A673 (cell line): ENCODE data around the gene C8B. TPM values are rescaled to one million over a fixed set of nuclear protein-coding genes. Genes with fewer than 3 reads are reported as not detected.

Experiments used
- BruUV-seq: library from RNA; stranded (reverse); fragments of 400-500 nt; replicated peaks from 2 replicates; lab custom pipeline; 2021; lab: Mats Ljungman, UMichigan
- CTCF ChIA-PET: fragments of 300-600 bp; sonication (Branson Sonifier 250); formaldehyde crosslinking; loops from one replicate; lab custom pipeline; 2022; ENCODE audit warnings: antibody characterized with exemption; lab: Charles Lee
- POLR2A ChIA-PET: fragments of 300-600 bp; sonication (Branson Sonifier 250); formaldehyde crosslinking; loops from one replicate; lab custom pipeline; 2022; ENCODE audit warnings: antibody characterized with exemption; ENCODE audit not compliant: low non-redundant PET; lab: Charles Lee
- DNase-seq: peaks from one replicate; pipeline ENCODE4 v3.0.0-alpha.2; 2015; ENCODE audit warnings: low spot score
- H3K27ac ChIP-seq: fragments of 200-600 bp; sonication (generic); 2 replicates; pipeline ENCODE4 v1.5.1; 2016; ENCODE audit warnings: mixed run types, low read depth, mild to moderate bottlenecking, mixed read lengths, antibody characterized with exemption, low read length; ENCODE audit not compliant: poor library complexity, severe bottlenecking
- H3K27me3 ChIP-seq: fragments of 200-600 bp; sonication (generic); replicated peaks from 2 replicates; pipeline ENCODE4 v1.6.1; 2017; ENCODE audit warnings: mixed run types, low read depth, mild to moderate bottlenecking, mixed read lengths, antibody characterized with exemption, low read length; ENCODE audit not compliant: insufficient read depth, poor library complexity
- H3K36me3 ChIP-seq: fragments of 200-600 bp; sonication (generic); 2 replicates; pipeline ENCODE4 v1.6.1; 2016; ENCODE audit warnings: mixed run types, mild to moderate bottlenecking, mixed read lengths, antibody characterized with exemption, low read length; ENCODE audit not compliant: insufficient read depth, poor library complexity, severe bottlenecking
- H3K4me1 ChIP-seq: fragments of 200-600 bp; sonication (generic); 2 replicates; pipeline ENCODE4 v1.6.1; 2017; ENCODE audit warnings: mixed run types, mild to moderate bottlenecking, mixed read lengths, antibody characterized with exemption, low read length; ENCODE audit not compliant: insufficient read depth, poor library complexity, severe bottlenecking
- H3K4me3 ChIP-seq: fragments of 200-600 bp; sonication (generic); 2 replicates; pipeline ENCODE4 v1.5.1; 2016; ENCODE audit warnings: low read depth, mixed run types, mild to moderate bottlenecking, mixed read lengths, low read length; ENCODE audit not compliant: poor library complexity, severe bottlenecking
- H3K9me3 ChIP-seq: fragments of 200-600 bp; sonication (generic); 2 replicates; pipeline ENCODE4 v1.6.1; 2016; ENCODE audit warnings: mixed run types, low read depth, mild to moderate bottlenecking, mixed read lengths, antibody characterized with exemption, low read length; ENCODE audit not compliant: poor library complexity, severe bottlenecking
- CTCF ChIP-seq: fragments of 300-800, 200-600 bp; sonication (generic); conservative IDR thresholded peaks from 2 replicates; pipeline ENCODE4 v1.5.1; 2017; ENCODE audit warnings: low read depth, mild to moderate bottlenecking, antibody characterized with exemption, low read length, moderate library complexity, mixed read lengths
- EZH2 ChIP-seq: fragments of 200-600 bp; sonication (generic); IDR thresholded peaks from 2 replicates; pipeline ENCODE4 v1.6.1; 2017; ENCODE audit warnings: borderline replicate concordance, low read depth, mild to moderate bottlenecking, mixed read lengths, antibody characterized with exemption, low read length; ENCODE audit not compliant: poor library complexity, severe bottlenecking
- intact Hi-C: fragments of 100-400 bp; cut with micrococcal nuclease; formaldehyde crosslinking; loops from one replicate; pipeline ENCODE4 v1.10.0; 2022; ENCODE audit not compliant: unreplicated experiment
- total RNA-seq: library from RNA; stranded (reverse); gene quantifications from 2 replicates; pipeline ENCODE4 v1.2.3, GENCODE V29; 2021

Gene C8B
- total RNA-seq, 1 experiment from 2014 or later: 0.39 TPM

GRCh38 chr1:56964349-56965017, 1.3 kb downstream of the C8B start:
- DNase-seq: no peak
- peaks cover 5% of the 10 kb centered on the region for H3K4me1 ChIP-seq
- ChIA-PET POLR2A (no interaction called here), CTCF (no interaction called here)
- H3K27ac ChIP-seq: no peak overlapping the region
- no peaks in the 10 kb centered on the region for H3K36me3 ChIP-seq
- no peaks in the 10 kb centered on the region for H3K9me3 ChIP-seq
- TF ChIP-seq CTCF (no peak), EZH2 (no peak)
- no peaks in the 10 kb centered on the region for H3K27me3 ChIP-seq
- intact Hi-C loops: no loop called here
- no peak overlapping the region for H3K4me3 ChIP-seq
- no TSS peak for BruUV-seq

DNA sequence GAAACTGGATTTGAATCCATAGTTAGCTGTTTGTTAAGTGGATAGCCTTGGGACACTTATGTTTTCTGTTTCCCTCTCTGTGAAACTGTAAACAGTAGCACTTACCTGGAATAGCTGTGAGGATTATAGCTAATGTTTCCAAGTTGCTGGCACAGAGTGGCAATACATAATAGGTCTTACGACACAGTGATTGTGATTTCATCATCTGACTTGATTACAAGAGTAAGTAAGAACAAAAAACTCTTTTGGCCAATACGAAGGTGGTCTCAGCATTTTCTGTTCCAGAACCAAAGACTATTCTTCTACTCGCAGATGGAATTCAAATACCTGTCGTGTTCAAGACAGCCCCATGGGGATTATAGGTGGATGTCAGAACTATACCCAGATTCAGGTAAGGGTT, 2.1 kb downstream of the C8B start:
- H3K9me3 ChIP-seq: no peaks in the 10 kb centered on the region
- H3K27me3 ChIP-seq: no peaks in the 10 kb centered on the region
- H3K4me1 ChIP-seq: peaks cover 5% of the 10 kb centered on the region
- no peak overlapping the region for H3K27ac ChIP-seq
- intact Hi-C loops: no loop called here
- TF ChIP-seq CTCF (no peak), EZH2 (no peak)
- ChIA-PET POLR2A (no interaction called here), CTCF (no interaction called here)
- no TSS peak for BruUV-seq
- H3K4me3 ChIP-seq: no peak overlapping the region
- H3K36me3 ChIP-seq: no peaks in the 10 kb centered on the region
- DNase-seq: no peak

DNA sequence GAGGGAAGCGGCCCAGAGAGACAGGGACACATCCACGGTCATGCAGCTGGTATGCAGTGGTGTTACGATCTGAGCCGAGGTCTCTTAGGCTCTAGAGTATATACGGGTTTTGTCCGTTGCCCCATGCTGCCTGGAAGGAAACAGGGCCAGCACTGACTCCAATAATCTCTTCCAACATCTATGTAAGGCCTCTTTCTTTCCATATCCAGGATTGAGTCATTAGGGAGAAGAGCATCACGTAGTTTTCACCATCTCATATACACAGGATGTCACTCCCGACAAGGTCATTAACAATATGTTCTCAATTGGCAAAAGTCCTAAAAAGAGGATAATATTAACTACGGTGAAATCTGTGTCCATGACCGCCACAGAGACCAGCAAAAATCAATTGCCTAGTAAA, 4.4 kb downstream of the C8B start:
- BruUV-seq: no TSS peak
- Histone ChIP-seq H3K27me3 (no peaks in the 10 kb centered on the region), H3K27ac (no peak overlapping the region), H3K4me1 (peaks cover 5% of the 10 kb centered on the region), H3K4me3 (no peak overlapping the region), H3K9me3 (no peaks in the 10 kb centered on the region), H3K36me3 (no peaks in the 10 kb centered on the region)
- CTCF ChIA-PET: no interaction called here
- TF ChIP-seq CTCF (no peak), EZH2 (no peak)
- intact Hi-C loops: no loop called here
- DNase-seq: no peak
- POLR2A ChIA-PET: no interaction called here
